ENCODE data around the gene MPO. TPM values are rescaled to one million over a fixed set of nuclear protein-coding genes. Genes with fewer than 3 reads are reported as not detected.

MPO gene
- total RNA-seq, result under 1 TPM in 1 of 4 donors, not detected in 3; 0.10 TPM

GRCh38 chr17:58280480-58281217, at the start of gene MPO:
TSS of gene MPO (minus strand) at chr17:58280935. CDS start at chr17:58280758, 177 bp downstream.
- TF ChIP-seq POLR2A (IDR thresholded peaks at IDR 0.05), result no peak
- no peak for TF ChIP-seq CTCF (IDR thresholded peaks at IDR 0.05)
- intact Hi-C loops (cut with DNase I; ENCODE audit: low total_unique reads), result no loop called here
- DNase-seq (ENCODE audit: low spot score in 2 of 2), result no peak
- WGBS, 2 donors, result 82 to 87% methylated on average over 5 of the region's 5 CpGs
- H3K4me3 ChIP-seq (ENCODE audit: low read depth, poor library complexity, severe bottlenecking), result no peak within 1 kb of the TSS

DNA sequence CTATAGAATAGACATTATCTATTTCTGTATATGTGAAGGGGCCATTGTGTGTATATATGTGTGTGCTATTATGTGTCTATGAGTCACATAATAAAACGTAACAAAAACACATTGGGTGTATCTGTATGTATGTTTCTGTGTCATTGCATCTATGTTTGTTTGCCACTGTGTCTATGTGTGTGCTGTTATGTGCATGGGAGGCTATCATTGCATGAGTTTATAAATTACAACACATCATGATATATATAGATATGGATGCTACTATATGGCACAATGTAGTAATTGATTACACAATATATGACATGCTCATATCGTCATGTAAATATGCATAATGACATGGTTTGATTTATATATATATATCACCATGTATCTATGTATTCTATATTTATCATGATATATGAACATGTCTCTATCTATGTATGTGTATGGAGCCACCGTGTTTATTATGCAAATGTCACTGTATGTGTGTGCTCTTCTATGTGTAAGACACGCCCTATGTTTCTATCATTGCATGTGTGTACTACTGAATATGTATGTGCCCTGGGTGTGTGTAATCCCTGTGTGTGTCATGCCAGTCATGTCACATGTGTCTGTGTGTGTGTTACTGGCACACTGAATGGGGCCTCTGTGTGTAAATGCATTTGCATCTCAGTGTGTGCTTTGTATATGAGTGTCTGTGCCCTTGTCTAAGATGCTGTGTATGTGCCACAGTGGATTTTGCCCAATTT, 49.2 kb upstream of the MPO start:
- no peak for DNase-seq (ENCODE audit: low spot score in 2 of 2)
- WGBS, 2 donors, result 65 to 66% methylated on average over 4 of the region's 4 CpGs
- intact Hi-C loops (cut with DNase I; ENCODE audit: low total_unique reads), result no loop called here
- H3K4me3 ChIP-seq (ENCODE audit: low read depth, poor library complexity, severe bottlenecking), result no peak overlapping the region
- TF ChIP-seq CTCF (IDR thresholded peaks at IDR 0.05), result no peak
- no peak for TF ChIP-seq POLR2A (IDR thresholded peaks at IDR 0.05)

- H3K4me3 ChIP-seq (ENCODE audit: low read depth, poor library complexity, severe bottlenecking), result no peak overlapping the region
- DNase-seq (ENCODE audit: low spot score in 2 of 2), result no peak
- 50 to 55% methylated on average over 15 to 16 of the region's 16 CpGs for WGBS, 2 donors
- TF ChIP-seq POLR2A (IDR thresholded peaks at IDR 0.05) (no peak), CTCF (IDR thresholded peaks at IDR 0.05) (no peak)
- intact Hi-C loops (cut with DNase I; ENCODE audit: low total_unique reads), result no loop called here
Measured at GRCh38 chr17:58329035-58329809, 48.5 kb upstream of the MPO start.

DNA sequence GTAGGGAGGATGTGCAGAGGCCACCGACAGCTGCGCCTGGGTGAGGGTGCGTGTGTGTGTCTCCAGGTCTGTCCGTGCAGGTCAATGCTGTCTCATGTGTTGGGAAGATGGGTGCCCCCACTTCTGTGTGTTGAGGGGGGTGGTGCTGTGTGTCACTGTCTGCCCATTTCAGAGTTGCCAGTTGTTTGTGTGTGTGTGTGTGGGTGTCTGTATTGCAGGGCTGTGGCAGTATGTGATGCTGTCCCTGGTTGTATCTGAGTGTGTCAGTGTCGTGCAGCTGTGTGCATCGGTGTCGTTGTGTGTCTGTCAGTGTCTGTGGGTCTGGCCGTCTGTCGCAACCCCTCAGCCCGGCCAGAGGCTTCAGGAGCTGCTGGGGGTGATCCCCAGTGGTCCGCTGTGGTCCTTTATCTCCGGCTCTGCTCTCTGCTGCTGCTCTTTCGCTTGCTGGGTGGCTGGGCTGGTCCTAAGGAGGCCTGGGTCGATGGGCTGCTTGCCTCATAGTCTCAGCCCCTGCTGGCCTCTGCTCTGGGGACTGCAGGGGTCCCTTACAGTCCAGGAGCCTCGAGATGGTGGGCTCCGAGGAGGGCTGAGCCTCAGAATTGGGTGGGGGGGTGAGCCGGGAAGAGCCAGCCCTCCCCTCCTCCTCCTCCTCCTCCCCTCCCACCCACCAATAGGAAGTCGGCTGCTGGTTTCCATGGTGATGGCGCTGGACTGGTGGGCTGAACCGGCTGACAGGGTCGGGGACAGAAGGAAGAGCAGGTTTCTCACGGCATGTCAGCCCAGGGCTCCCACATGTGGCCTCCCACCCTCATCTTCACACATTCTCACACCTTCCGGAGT, 47.7 kb upstream of the MPO start, which contains the start of gene TSPOAP1:
TSPOAP1 (minus strand) TSS at position 601 of the 840 bp plus-strand sequence. CDS start 875 bp downstream, outside the sequence.
- TF ChIP-seq POLR2A (IDR thresholded peaks at IDR 0.05), result no peak
- TF ChIP-seq CTCF (IDR thresholded peaks at IDR 0.05), result no peak
- no peak for DNase-seq (ENCODE audit: low spot score in 2 of 2)
- intact Hi-C loops (cut with DNase I; ENCODE audit: low total_unique reads), result no loop called here
- WGBS, 2 donors, result 35 to 49% methylated on average over 23 of the region's 23 CpGs
- H3K4me3 ChIP-seq (ENCODE audit: low read depth, poor library complexity, severe bottlenecking), result no peak within 1 kb of the TSS
